ENCODE data around the gene PTGES3.
A peak's percentile ranks its signal among the peaks of the same experiment; 100 is the strongest.

PTGES3 gene

GRCh38 chr12:56641219-56641618, 46.9 kb downstream of the PTGES3 start:
- TF ChIP-seq TCF12 (IDR thresholded peaks at IDR 0.05; ENCODE audit: low read depth) (no peak), ZBTB7A (IDR thresholded peaks at IDR 0.05; ENCODE audit: low read depth) (no peak), TAF1 (IDR thresholded peaks at IDR 0.05; ENCODE audit: low read depth) (no peak), YY1 (IDR thresholded peaks at IDR 0.05; ENCODE audit: low read depth) (no peak), CEBPB (IDR thresholded peaks at IDR 0.05) (no peak), CREB1 (IDR thresholded peaks at IDR 0.05; ENCODE audit: low read depth) (no peak), EP300 (IDR thresholded peaks at IDR 0.05; ENCODE audit: borderline replicate concordance) (no peak), USF1 (IDR thresholded peaks at IDR 0.05) (no peak), RAD21 (IDR thresholded peaks at IDR 0.05; ENCODE audit: low read depth) (no peak), TEAD4 (IDR thresholded peaks at IDR 0.05) (no peak), FOXM1 (IDR thresholded peaks at IDR 0.05; ENCODE audit: borderline replicate concordance, low read depth) (no peak), NFIC (IDR thresholded peaks at IDR 0.05) (no peak), EGR1 (IDR thresholded peaks at IDR 0.05) (no peak)
- TF ChIP-seq, protein P1, sequence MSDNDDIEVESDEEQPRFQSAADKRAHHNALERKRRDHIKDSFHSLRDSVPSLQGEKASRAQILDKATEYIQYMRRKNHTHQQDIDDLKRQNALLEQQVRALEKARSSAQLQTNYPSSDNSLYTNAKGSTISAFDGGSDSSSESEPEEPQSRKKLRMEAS (IDR thresholded peaks at IDR 0.05): no peak
- TF ChIP-seq, protein P2, sequence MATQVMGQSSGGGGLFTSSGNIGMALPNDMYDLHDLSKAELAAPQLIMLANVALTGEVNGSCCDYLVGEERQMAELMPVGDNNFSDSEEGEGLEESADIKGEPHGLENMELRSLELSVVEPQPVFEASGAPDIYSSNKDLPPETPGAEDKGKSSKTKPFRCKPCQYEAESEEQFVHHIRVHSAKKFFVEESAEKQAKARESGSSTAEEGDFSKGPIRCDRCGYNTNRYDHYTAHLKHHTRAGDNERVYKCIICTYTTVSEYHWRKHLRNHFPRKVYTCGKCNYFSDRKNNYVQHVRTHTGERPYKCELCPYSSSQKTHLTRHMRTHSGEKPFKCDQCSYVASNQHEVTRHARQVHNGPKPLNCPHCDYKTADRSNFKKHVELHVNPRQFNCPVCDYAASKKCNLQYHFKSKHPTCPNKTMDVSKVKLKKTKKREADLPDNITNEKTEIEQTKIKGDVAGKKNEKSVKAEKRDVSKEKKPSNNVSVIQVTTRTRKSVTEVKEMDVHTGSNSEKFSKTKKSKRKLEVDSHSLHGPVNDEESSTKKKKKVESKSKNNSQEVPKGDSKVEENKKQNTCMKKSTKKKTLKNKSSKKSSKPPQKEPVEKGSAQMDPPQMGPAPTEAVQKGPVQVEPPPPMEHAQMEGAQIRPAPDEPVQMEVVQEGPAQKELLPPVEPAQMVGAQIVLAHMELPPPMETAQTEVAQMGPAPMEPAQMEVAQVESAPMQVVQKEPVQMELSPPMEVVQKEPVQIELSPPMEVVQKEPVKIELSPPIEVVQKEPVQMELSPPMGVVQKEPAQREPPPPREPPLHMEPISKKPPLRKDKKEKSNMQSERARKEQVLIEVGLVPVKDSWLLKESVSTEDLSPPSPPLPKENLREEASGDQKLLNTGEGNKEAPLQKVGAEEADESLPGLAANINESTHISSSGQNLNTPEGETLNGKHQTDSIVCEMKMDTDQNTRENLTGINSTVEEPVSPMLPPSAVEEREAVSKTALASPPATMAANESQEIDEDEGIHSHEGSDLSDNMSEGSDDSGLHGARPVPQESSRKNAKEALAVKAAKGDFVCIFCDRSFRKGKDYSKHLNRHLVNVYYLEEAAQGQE (IDR thresholded peaks at IDR 0.05; ENCODE audit: low read depth): no peak

- TF ChIP-seq EGR1 (IDR thresholded peaks at IDR 0.05) (no peak), TEAD4 (IDR thresholded peaks at IDR 0.05) (no peak), RAD21 (IDR thresholded peaks at IDR 0.05; ENCODE audit: low read depth) (no peak), YY1 (IDR thresholded peaks at IDR 0.05; ENCODE audit: low read depth) (no peak), TCF12 (IDR thresholded peaks at IDR 0.05; ENCODE audit: low read depth) (no peak), TAF1 (IDR thresholded peaks at IDR 0.05; ENCODE audit: low read depth) (no peak), USF1 (IDR thresholded peaks at IDR 0.05) (no peak), NFIC (IDR thresholded peaks at IDR 0.05) (no peak), EP300 (IDR thresholded peaks at IDR 0.05; ENCODE audit: borderline replicate concordance) (no peak), CEBPB (IDR thresholded peaks at IDR 0.05) (no peak), CREB1 (IDR thresholded peaks at IDR 0.05; ENCODE audit: low read depth) (no peak), FOXM1 (IDR thresholded peaks at IDR 0.05; ENCODE audit: borderline replicate concordance, low read depth) (no peak), ZBTB7A (IDR thresholded peaks at IDR 0.05; ENCODE audit: low read depth) (no peak)
- TF ChIP-seq, protein P2 (IDR thresholded peaks at IDR 0.05; ENCODE audit: low read depth): no peak
- TF ChIP-seq, protein P1 (IDR thresholded peaks at IDR 0.05): no peak
These were observed 50.5 kb downstream of the PTGES3 start for GRCh38 chr12:56637621-56638020.

DNA sequence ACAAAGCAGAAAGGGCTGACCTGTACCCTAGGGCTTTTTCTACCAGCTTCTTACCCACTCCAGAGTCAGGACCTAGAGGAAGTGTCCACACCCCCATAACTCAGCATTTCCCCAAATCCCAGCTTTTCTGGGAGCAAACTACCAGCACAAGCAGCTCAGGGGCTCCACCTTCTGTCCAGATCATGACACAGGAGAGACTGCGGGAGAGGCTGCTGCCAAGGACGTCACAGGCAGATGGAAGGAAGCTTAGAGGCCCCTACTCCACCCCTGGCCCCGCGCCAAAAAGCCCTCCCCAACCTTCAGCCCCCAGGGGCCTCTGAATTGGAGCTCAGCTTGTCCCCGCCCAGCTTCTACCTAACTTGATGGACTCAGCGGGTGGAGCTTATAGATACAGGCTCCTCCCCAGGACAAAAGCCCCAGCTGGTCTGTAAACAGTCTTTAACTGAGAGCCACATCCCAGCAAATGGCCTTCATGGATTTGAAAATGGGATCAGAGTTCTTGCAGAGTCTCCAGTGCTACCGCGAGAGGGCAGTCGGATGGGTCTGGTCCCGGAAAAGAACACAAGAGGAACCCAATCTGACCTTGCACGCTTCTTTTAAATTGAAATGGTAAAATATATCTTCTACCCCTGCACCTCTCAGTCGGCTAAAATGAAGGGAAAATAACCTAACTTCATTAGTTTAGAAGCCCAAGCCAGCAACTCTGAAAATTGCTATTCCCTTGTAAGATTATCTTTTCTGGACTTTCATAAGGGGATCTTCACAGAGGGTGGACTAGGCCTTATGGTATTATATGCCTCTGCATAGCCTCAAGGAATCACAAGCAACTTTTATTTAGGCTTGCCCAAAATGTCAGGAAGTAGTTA, 51.2 kb downstream of the PTGES3 start:
- peak; percentile 81 for TF ChIP-seq RAD21 (IDR thresholded peaks at IDR 0.05; ENCODE audit: low read depth)
- peak; percentile 56; the same call in 1 of the 2 replicates for TF ChIP-seq ZBTB7A (IDR thresholded peaks at IDR 0.05; ENCODE audit: low read depth)
- TF ChIP-seq, protein P1 (IDR thresholded peaks at IDR 0.05): peak; percentile 36; the same call in 1 of the 2 replicates
- TF ChIP-seq TAF1 (IDR thresholded peaks at IDR 0.05; ENCODE audit: low read depth): 0 out of 2 replicates have a peak, but pooled peaks have one; percentile 14
- TF ChIP-seq, protein P2 (IDR thresholded peaks at IDR 0.05; ENCODE audit: low read depth): no peak
- peak; percentile 99 for TF ChIP-seq NFIC (IDR thresholded peaks at IDR 0.05)
- peak; percentile 49; the same call in 1 of the 2 replicates for TF ChIP-seq USF1 (IDR thresholded peaks at IDR 0.05)
- peak; percentile 50; the same call in 1 of the 2 replicates for TF ChIP-seq TEAD4 (IDR thresholded peaks at IDR 0.05)
- peak; percentile 67 for TF ChIP-seq TCF12 (IDR thresholded peaks at IDR 0.05; ENCODE audit: low read depth)
- peak; percentile 34; the same call in 1 of the 2 replicates for TF ChIP-seq YY1 (IDR thresholded peaks at IDR 0.05; ENCODE audit: low read depth)
- peak; percentile 47; the same call in 1 of the 2 replicates for TF ChIP-seq EP300 (IDR thresholded peaks at IDR 0.05; ENCODE audit: borderline replicate concordance)
- peak; percentile 72 for TF ChIP-seq CREB1 (IDR thresholded peaks at IDR 0.05; ENCODE audit: low read depth)
- no peak for TF ChIP-seq CEBPB (IDR thresholded peaks at IDR 0.05)
- TF ChIP-seq FOXM1 (IDR thresholded peaks at IDR 0.05; ENCODE audit: borderline replicate concordance, low read depth): no peak
- no peak for TF ChIP-seq EGR1 (IDR thresholded peaks at IDR 0.05)

Measured in Ishikawa (cell line).